Measurements from ENCODE around the gene IMP4.

- TF ChIP-seq CTCF (IDR thresholded peaks at IDR 0.05) (no peak), POLR2A (IDR thresholded peaks at IDR 0.05) (no peak)
Measured at GRCh38 chr2:130353291-130354138, 10.8 kb downstream of the IMP4 start.

All from tibial nerve (tissue), 3 donors.